ENCODE measurements around the gene PROCR.
"Not testable (repeated sequence)": the region's sequence is repeated elsewhere in the genome, so short reads cannot be mapped to it uniquely, and the experiment has no call there.

- TF ChIP-seq CTCF, POLR2AphosphoS5 (IDR thresholded peaks at IDR 0.05): not testable (repeated sequence)
Observed at GRCh38 chr20:35160341-35160740, 11.5 kb upstream of the PROCR start.

All from esophagus muscularis mucosa (tissue), 3 donors.